SKM-1 treated with dmso at 0.1 percent for 144 hours (cell line): ENCODE results near the gene IFI44.

Source experiments
- DNase-seq: peaks from one replicate; lab custom pipeline; 2025; ENCODE audit not compliant: unreplicated experiment; lab: John Stamatoyannopoulos, UW

The IFI44 gene

DNA sequence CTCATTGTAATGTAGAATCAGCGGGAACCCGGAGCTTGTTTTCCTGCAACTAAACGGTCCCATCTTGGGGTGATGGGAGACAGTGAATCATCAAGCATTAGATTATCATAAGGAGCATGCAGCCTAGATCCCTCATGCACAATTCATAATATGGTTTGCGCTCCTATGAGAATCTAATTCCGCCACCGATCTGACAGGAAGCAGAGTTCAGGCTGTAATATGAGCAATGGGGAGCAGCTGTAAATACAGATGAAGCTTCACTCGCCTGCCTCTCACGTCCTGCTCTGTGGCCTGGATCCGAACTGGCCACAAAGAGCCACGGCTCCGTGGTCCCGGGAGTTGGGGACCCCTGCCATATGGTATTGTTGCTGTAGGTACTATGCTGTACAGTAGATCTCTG lies 1.6 kb downstream of the IFI44 start:
- no peak for DNase-seq

DNA sequence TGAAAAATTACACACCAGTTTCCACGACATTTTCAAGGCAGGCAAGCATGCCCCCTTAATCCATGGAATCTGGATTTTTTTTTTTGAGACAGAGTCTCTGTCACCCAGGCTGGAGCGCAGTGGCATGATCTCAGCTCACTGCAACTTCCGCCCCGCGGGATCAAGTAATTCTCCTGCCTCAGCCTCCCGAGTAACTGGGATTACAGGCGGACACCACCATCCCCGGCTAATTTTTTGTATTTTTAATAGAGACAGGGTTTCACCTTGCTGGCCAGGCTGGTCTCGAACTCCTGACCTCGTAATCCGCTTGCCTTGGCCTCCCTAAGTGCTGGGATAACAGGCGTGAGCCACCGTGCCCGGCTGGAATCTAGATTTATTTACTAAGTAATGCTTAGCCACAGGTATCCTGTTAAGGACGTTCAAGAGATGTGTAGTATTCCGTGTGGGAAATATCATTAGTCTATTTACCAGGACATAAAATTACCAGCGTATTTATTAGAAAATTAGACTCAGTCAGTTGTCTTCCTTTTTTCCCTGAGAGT lies 2.5 kb downstream of the IFI44 start:
- no peak for DNase-seq

- DNase-seq = no peak
Observed at GRCh38 chr1:78658901-78659300, 9.3 kb downstream of the IFI44 start.

GRCh38 chr1:78663923-78664322 lies 14.3 kb downstream of the IFI44 start:
- DNase-seq = no peak

DNA sequence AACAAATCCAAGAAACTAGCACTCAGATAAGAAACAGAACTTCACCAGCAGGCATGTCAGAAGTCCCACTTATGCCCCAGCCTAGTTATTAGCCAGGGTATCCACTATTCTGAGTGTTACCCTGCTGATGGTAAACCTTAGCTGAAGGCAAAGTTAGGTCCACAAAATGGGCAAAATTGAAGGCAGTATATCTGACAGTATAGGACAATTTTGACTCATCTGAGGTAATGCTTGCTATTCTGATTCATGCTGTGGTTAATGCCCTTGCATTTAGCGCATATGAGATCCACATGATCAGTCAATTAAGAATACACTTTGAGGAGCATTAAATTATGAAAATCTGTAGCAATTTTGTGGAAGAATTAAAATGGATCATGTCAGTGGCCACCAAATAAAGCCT lies 15.1 kb downstream of the IFI44 start:
- DNase-seq = no peak

GRCh38 chr1:78665809-78666208 lies 16.2 kb downstream of the IFI44 start:
- no peak for DNase-seq

DNA sequence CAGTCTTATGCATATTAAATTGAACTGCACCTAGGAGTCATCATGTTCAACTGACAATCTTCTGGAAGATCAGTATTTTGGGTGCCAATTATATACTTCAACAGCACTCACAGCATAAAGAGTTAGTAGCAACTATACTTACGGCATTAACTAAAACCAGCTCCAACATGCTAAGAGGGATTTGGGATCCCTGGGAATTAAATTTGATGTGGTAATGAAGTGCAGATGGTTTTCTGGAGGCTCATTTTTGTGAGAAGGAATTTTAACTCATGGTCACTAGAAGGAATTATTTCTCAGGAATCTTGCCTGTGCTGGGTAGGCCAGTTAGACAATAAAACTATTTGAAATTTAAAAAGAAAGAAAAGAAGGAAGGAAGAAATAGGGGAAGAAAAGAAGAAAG lies 18.3 kb downstream of the IFI44 start:
- no peak for DNase-seq

DNA sequence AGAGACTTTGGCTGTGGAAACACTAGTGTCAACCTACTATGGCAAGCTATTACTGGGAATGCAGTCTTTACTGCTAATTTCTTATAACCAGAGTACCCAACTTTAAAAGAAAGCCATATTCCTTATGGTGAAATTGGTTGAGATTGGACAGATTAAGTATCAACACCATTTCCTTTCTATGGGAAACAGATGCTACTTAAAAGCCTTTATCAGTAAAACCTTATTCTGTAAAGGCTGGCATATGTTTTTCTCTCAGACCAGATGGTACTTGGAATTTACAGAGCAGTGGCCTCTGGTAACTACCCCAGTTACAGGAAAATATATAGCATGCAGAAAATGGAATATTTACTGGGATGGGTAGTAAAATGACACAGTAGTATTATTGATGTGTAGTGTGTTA lies 18.8 kb downstream of the IFI44 start:
- DNase-seq = no peak

DNA sequence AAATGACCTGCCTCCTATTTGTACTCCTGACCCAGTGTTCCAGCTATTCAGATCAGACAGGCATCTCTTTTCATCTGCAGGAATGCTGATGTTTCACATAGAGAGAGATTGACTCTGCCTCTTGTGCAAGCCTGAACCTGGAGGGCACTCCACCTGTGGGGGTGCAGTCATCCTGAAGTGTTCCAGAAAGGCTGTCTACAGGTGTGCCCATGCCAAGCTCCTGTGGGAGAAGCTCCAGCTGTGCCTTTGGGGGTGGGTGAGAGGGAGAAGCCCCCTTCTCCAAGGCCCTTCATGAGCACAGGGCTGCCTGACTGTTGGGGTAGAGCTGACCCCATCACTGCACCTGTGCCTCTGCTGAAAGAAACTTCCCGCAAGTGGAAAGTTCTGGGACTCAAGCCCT lies 22.8 kb downstream of the IFI44 start:
- no peak for DNase-seq

DNA sequence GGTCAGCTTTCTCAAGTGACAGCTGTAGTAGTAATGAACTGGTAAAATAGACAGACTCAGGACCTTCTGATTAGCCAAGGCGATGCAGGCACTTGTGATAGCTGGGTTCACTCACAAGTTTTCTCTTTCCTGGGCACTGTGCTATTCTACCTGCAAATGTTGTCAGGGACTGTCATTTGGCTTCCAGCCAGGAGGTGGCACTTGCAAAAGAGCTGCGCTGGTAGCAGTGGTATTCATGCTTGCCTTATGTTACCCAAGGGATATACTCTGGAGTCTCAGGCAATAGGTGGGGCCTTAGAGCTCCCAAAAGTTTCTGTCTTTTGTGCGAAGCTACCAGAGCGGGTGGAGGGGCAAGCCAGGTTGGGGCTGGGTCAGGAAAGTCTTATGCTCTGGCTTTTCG lies 23.5 kb downstream of the IFI44 start:
- no peak for DNase-seq

DNA sequence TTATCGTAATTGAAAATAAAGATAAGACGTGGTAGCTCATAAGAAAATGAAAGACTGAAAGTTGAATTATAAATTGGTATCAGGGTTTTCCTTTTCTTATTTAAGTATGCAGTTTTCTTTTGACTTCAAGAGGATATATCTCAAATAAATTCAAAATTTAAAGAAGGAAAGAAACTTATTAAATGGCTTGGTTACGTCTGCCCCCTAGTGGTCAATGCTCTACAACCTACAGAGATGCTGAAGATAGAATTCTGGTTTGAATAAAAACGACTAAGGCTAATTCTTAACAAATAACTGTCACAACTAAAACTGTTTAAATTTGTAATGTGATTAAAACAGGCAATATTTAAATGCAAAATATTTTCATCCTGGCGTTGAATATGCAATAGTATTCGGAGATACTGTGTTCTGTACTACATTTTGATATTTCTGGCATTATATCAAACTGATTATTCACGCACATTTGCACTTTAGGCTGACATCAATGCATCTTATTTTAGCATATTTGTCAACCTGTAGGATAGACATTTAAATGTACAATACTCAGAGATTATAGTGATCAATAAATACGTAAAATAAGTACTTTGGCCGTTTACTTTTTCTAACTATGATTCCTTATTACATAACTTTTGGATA lies 26.8 kb downstream of the IFI44 start:
- peak; percentile 53 for DNase-seq

GRCh38 chr1:78676993-78677392 lies 27.4 kb downstream of the IFI44 start:
- no peak for DNase-seq

GRCh38 chr1:78677788-78678187 lies 28.2 kb downstream of the IFI44 start:
- DNase-seq = no peak

DNA sequence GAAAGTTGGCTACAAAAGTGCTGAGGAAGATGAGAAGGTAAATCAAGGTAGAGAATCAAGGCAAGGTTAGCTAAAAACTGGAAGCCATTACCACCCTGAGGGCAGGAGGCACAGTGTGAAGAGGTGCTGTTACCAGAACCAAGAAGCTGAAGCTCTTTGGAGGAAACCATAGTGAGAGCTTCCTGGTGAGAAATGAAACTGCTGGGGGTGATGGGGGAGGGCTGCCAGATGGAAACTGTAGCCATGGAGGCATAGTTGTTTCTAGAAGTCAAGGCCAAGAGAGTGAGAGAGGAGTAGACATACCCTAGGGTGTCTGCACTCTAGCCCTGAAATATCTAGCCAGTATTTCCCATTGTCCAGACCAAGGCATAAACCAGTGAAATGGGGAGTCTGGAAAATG lies 28.7 kb downstream of the IFI44 start:
- DNase-seq = no peak

DNA sequence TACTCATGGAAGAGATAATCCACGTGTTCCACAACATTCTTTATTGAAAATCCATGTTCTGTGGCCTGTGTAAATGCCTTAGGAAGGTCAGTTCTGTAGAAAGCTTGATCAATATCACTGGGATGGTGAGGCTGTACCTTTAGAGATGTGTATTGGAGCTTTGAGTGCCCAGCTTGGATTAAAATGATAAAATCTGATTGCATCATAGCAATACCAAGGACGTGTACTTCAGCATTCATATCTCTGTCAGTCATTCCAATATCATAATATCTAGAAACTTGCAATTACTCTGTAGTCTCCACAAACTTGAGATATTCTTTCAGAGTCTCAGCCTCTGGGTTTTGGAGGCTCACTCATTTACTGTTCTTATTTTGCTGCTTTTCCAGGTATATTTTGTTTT lies 31.6 kb downstream of the IFI44 start:
- DNase-seq = no peak

GRCh38 chr1:78682496-78682895 lies 32.9 kb downstream of the IFI44 start:
- DNase-seq = no peak

DNA sequence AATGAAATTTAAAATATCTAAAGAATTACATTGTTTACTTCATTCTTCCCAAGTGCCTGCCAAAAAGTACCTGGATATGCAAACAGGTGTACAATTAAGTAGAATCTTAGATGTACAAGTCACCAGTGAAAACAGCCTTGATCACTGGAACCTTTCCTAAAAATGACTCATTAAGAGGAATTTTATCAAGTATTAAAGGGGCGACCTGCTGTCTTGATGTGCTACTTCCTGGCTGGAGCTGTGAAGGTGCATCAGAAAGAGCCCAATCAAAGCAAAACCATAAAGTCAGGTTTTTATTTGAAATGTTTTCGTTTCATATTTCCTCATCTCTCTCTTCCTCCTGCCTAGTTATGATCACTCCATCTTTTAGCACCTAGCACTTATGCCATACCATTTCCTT lies 33.4 kb downstream of the IFI44 start:
- no peak for DNase-seq

DNA sequence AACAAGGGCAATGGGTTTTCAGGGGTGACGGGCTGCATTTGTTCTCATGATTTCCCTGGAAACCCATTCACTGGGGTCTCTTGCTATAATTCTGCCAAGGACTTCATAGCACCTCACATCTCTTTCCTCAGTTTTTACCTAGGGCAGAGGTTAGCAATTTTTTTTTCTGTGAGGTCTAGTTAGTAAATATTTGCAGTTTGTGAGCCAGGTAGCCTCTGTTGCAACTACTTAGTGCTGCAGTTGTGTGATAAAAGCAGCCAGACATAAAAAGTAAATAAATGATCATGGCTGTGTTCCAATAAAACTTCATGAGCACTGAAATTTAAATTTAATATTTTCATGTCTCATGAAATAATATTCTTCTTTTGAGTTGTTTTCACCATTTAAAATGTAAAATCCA lies 37.7 kb downstream of the IFI44 start:
- DNase-seq = no peak

GRCh38 chr1:78687914-78688313 lies 38.3 kb downstream of the IFI44 start:
- no peak for DNase-seq

DNA sequence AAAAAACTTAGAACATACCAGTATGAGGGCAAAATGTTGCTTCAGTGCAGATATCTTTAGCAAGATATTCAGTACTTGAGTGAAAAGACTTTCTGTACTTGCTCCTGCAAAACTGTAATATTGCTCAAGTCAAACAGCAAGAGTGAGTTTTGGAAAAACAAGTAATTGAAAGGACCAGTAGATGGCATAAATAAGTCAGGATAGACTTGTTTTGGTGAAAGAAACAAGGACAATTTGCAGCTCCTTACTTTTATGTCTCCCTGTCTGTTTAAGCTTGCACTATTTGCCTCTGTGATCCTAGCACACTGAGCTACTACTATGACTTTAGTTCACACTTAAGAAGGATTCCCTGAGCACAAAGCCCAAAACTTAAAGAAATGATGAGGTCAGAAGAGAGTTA lies 39.1 kb downstream of the IFI44 start:
- DNase-seq = no peak

DNA sequence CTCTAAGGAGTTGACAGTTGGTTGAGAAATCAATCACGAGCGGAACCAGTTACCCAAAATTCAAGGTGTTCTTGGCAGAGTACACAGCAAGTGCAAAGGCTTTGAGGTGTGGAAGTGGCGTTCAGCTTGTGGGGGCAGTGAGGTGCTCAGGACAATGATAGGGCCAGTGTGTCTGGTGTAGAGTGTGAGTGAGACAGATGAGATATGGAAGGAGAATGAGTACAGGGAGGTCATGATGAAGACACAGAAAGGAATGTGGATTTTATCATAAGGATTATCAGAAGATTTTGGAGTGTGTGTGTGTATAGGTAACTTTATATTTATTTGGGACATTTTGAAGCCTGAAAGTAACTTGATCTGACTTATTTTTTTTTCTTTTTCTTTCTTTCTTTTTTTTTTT lies 40.9 kb downstream of the IFI44 start:
- DNase-seq = no peak

DNA sequence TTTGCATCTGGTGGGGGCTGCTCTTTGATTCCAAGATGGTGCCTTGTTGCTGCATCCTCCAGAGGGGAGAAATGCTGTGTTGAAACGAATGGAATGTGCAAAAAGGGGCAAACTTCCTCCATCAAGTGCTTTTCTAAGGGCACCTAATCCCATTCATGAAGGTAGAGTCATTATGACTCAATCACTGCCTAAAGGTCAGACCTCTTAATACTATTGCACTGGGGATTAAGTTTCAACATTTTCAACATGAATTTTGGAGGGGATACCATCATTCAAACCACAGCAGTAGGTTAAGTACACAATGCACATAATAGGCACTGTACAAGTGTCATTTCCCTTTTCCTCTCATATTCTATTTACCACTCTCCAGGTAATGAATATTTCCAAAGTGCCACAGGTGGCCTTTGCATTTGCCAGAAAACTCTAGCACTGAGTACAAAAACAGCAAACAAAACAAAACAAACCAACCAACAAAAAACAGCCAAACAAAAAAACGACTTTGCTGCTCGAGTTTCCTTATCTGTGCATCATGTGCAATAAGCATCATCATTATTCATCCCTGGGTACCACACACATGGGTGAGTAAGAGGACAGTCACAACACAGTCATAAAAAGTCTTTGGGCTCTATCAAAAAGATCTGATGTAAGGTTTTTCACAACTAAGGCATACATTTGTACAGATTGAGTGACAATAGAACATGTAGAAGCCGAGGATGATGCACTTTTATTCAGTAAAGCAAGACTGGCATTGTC lies 42.5 kb downstream of the IFI44 start:
- DNase-seq = no peak

DNA sequence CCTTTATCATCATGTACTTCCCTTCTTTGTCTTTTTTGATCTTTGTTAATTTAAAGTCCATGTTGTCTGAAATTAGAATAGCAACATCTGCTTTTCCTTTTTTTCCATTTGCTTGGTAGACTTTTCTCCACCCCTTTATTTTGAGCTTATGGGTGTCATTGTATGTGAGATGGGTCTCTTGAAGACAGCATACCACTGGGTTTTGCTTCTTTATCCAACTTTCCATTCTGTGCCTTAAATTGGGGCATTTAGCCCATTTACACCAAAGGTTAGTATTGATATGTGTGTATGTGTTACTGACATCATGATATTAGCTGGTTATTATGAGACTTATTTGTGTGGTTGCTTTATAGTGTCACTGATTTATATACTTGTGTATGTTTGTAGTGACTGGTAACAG lies 50.2 kb downstream of the IFI44 start:
- no peak for DNase-seq
